A549 (cell line): Measurements from ENCODE around the gene PLXNB2. TPM values are rescaled to one million over a fixed set of nuclear protein-coding genes. Genes with fewer than 3 reads are reported as not detected.
"Not testable (repeated sequence)": the region's sequence is repeated elsewhere in the genome, so short reads cannot be mapped to it uniquely, and the experiment has no call there.

Experiments
- ATAC-seq, 2 experiments: fragments of 200-7000 bp in 1 of 2; fragments of >200 bp in 1 of 2; cut with Nextera tagmentation in 1 of 2; cut with Tn5 transposase in 1 of 2; 3 replicates each; pipeline versions ENCODE4 v1.8.0 to v1.9.1; 2018 to 2020; ENCODE audit warnings: mild to moderate bottlenecking in 1 of 2, moderate library complexity in 1 of 2
- CTCF ChIA-PET: fragments of 300-600 bp; sonication (Branson Sonifier 250); formaldehyde crosslinking; extraction: SDS; loops from one replicate; lab custom pipeline; 2021; ENCODE audit warnings: antibody characterized with exemption, inconsistent platforms; lab: Yijun Ruan, JAX
- POLR2A ChIA-PET: fragments of 350-600 bp; formaldehyde crosslinking; extraction: SDS; loops from one replicate; lab custom pipeline; 2021; ENCODE audit warnings: antibody characterized with exemption, inconsistent platforms; lab: Yijun Ruan, JAX
- DNase-seq, 2 experiments: peaks; one replicate each; pipeline versions ENCODE4 v3.0.0 to v3.0.0-alpha.2; 2011 to 2016; ENCODE audit warnings: low read depth in 1 of 2, low spot score in 1 of 2
- FAIRE-seq: peaks from 2 replicates; lab custom pipeline; 2011; peaks lifted over from hg19 to GRCh38; lab: Jason Lieb, UNC
- H3K27ac ChIP-seq, 2 experiments: fragments of >200 bp; sonication (Bioruptor Twin); formaldehyde crosslinking; 3 replicates each; pipeline ENCODE4 v1.5.1; 2016 to 2017
- H3K4me1 ChIP-seq: fragments of >200 bp; sonication (Bioruptor Twin); formaldehyde crosslinking; 3 replicates; pipeline ENCODE4 v1.6.1; 2016
- H3K4me2 ChIP-seq: fragments of >200 bp; sonication (Bioruptor Twin); formaldehyde crosslinking; 3 replicates; pipeline ENCODE4 v1.6.1; 2016
- H3K4me3 ChIP-seq: fragments of >200 bp; sonication (Bioruptor Twin); formaldehyde crosslinking; 3 replicates; pipeline ENCODE4 v1.5.1; 2016
- H3K9me3 ChIP-seq: fragments of >200 bp; sonication (Bioruptor Twin); formaldehyde crosslinking; 3 replicates; pipeline ENCODE4 v1.6.1; 2016
- CEBPB ChIP-seq, 2 experiments: fragments of >200 bp in 1 of 2; sonication (Bioruptor Twin) in 1 of 2; formaldehyde crosslinking in 1 of 2; IDR thresholded peaks; 2 replicates each; pipeline ENCODE4 v1.6.1; 2012 to 2016
- CHD2 ChIP-seq: fragments of 150-350 bp; IDR thresholded peaks from 2 replicates; pipeline ENCODE4 v1.6.1; 2014; ENCODE audit warnings: low read length; ENCODE audit not compliant: partially characterized antibody
- CHD4 ChIP-seq: fragments of 200-600 bp; sonication (generic); IDR thresholded peaks from 2 replicates; pipeline ENCODE4 v1.6.1; 2016; ENCODE audit warnings: antibody characterized with exemption, mild to moderate bottlenecking, borderline replicate concordance
- EHF ChIP-seq: fragments of 250-450 bp; sonication (Bioruptor Pico); IDR thresholded peaks from 2 replicates; pipeline ENCODE4 v1.5.0; 2020; ENCODE audit warnings: mild to moderate bottlenecking
- EP300 ChIP-seq, 2 experiments: fragments of >200 bp; sonication (Bioruptor Twin); formaldehyde crosslinking; IDR thresholded peaks; 2 replicates in 1 of 2; 3 replicates in 1 of 2; pipeline ENCODE4 v1.6.1; 2016 to 2017
- FOSB ChIP-seq: fragments of 250-450 bp; sonication (Bioruptor Pico); IDR thresholded peaks from 2 replicates; pipeline ENCODE4 v1.5.0; 2020; ENCODE audit warnings: mild to moderate bottlenecking, moderate library complexity
- HDAC2 ChIP-seq: fragments of 200-600 bp; sonication (generic); IDR thresholded peaks from 2 replicates; pipeline ENCODE4 v1.6.1; 2016
- HEYL ChIP-seq: fragments of 250-450 bp; sonication (Bioruptor Pico); IDR thresholded peaks from 2 replicates; pipeline ENCODE4 v1.8.0; 2021; ENCODE audit warnings: mild to moderate bottlenecking, moderate library complexity
- HOXA7 ChIP-seq: fragments of 250-450 bp; sonication (Bioruptor Pico); IDR thresholded peaks from 2 replicates; pipeline ENCODE4 v1.5.0; 2020; ENCODE audit warnings: mild to moderate bottlenecking, moderate library complexity
- HOXB13 ChIP-seq: fragments of 250-450 bp; sonication (Bioruptor Pico); IDR thresholded peaks from 2 replicates; pipeline ENCODE4 v1.5.0; 2020; ENCODE audit warnings: low read depth, mild to moderate bottlenecking, moderate library complexity
- HOXB5 ChIP-seq: fragments of 250-450 bp; sonication (Bioruptor Pico); IDR thresholded peaks from 2 replicates; pipeline ENCODE4 v1.5.0; 2020; ENCODE audit warnings: mild to moderate bottlenecking, moderate library complexity
- JUNB ChIP-seq: fragments of >200 bp; sonication (Bioruptor Twin); formaldehyde crosslinking; IDR thresholded peaks from 2 replicates; pipeline ENCODE4 v1.6.1; 2016
- KDM1A ChIP-seq: fragments of 200-600 bp; sonication (generic); IDR thresholded peaks from 2 replicates; pipeline ENCODE4 v1.6.1; 2016; ENCODE audit warnings: low read depth, mild to moderate bottlenecking
- MAZ ChIP-seq: fragments of 150-350 bp; IDR thresholded peaks from 2 replicates; pipeline ENCODE4 v1.6.1; 2014; ENCODE audit warnings: antibody characterized with exemption, low read depth, low read length, borderline replicate concordance
- MYC ChIP-seq: IDR thresholded peaks from 2 replicates; pipeline ENCODE4 v1.6.1; 2012; ENCODE audit warnings: mild to moderate bottlenecking, inconsistent platforms, low read length, improper control_type of control experiment, borderline replicate concordance
- NFE2L2 ChIP-seq: fragments of 150-350 bp; conservative IDR thresholded peaks from 2 replicates; pipeline ENCODE4 v1.6.1; 2014; ENCODE audit warnings: low read length
- NPAS2 ChIP-seq: fragments of 250-450 bp; sonication (Bioruptor Pico); IDR thresholded peaks from 2 replicates; pipeline ENCODE4 v1.8.0; 2022; ENCODE audit warnings: mild to moderate bottlenecking, moderate library complexity, borderline replicate concordance
- NR3C1 ChIP-seq: fragments of >200 bp; sonication (Bioruptor Twin); formaldehyde crosslinking; IDR thresholded peaks from 3 replicates; pipeline ENCODE4 v1.6.1; 2017
- PHF8 ChIP-seq: fragments of 200-600 bp; sonication (generic); IDR thresholded peaks from 2 replicates; pipeline ENCODE4 v1.6.1; 2016; ENCODE audit warnings: low read depth, mild to moderate bottlenecking, antibody characterized with exemption, moderate library complexity, borderline replicate concordance
- POLR2A ChIP-seq: IDR thresholded peaks from 2 replicates; pipeline ENCODE4 v1.6.1; 2012; ENCODE audit warnings: mild to moderate bottlenecking, low read length
- RAD21 ChIP-seq, 2 experiments: fragments of >200 bp in 1 of 2; sonication (Bioruptor Twin) in 1 of 2; formaldehyde crosslinking in 1 of 2; IDR thresholded peaks in 1 of 2; conservative IDR thresholded peaks in 1 of 2; 2 replicates in 1 of 2; 3 replicates in 1 of 2; pipeline ENCODE4 v1.6.1; 2012 to 2018; ENCODE audit warnings: inconsistent platforms in 1 of 2
- RCOR1 ChIP-seq: fragments of 150-350 bp; IDR thresholded peaks from 2 replicates; pipeline ENCODE4 v1.6.1; 2014; ENCODE audit warnings: antibody characterized with exemption, low read length, low read depth
- RFX5 ChIP-seq: fragments of 450-650 bp; IDR thresholded peaks from 2 replicates; pipeline ENCODE4 v1.7.1; 2014; ENCODE audit warnings: antibody characterized with exemption, mild to moderate bottlenecking, moderate library complexity
- SMC3 ChIP-seq: fragments of >200 bp; sonication (Bioruptor Twin); formaldehyde crosslinking; IDR thresholded peaks from 3 replicates; pipeline ENCODE4 v1.6.1; 2018; ENCODE audit warnings: inconsistent platforms
- ZC3H11A ChIP-seq: fragments of 450-650 bp; IDR thresholded peaks from 2 replicates; pipeline ENCODE4 v1.6.1; 2014; ENCODE audit warnings: antibody characterized with exemption, mild to moderate bottlenecking
- ZFP36 ChIP-seq: fragments of 450-650 bp; IDR thresholded peaks from 2 replicates; pipeline ENCODE4 v1.6.1; 2014; ENCODE audit warnings: borderline replicate concordance; ENCODE audit not compliant: partially characterized antibody
- ZSCAN20 ChIP-seq: fragments of 250-450 bp; sonication (Bioruptor Pico); IDR thresholded peaks from 2 replicates; pipeline ENCODE4 v1.8.0; 2022; ENCODE audit warnings: mild to moderate bottlenecking, moderate library complexity
- WGBS: methylation state at CpG from one replicate; pipeline ENCODE4 v1.1.6; 2017; ENCODE audit errors: missing lambda C conversion rate; 5-methylcytosine and 5-hydroxymethylcytosine counted together
- polyA plus RNA-seq, 4 experiments: library from polyadenylated mRNA; depleted of rRNA in 3 of 4; stranded (reverse); fragments of >200 nt; fragmentation: RNase III in 1 of 4; extraction: RNeasy Plus Mini Kit Qiagen cat#74134 plus additional on column Dnase treatment in 1 of 4; gene quantifications; 2 replicates in 3 of 4; 3 replicates in 1 of 4; pipeline ENCODE4 v1.2.3, GENCODE V29; 2011 to 2017
- TF ChIP-seq, protein P1 (sequence below): IDR thresholded peaks from 2 replicates; pipeline ENCODE4 v1.6.1; 2012
- TF ChIP-seq, protein P2 (sequence below): fragments of >200 bp; sonication (Bioruptor Twin); formaldehyde crosslinking; IDR thresholded peaks from 2 replicates; pipeline ENCODE4 v1.6.1; 2016
- TF ChIP-seq, protein P3 (sequence below): fragments of 150-350 bp; IDR thresholded peaks from 2 replicates; pipeline ENCODE4 v1.6.1; 2014; ENCODE audit warnings: low read depth, mild to moderate bottlenecking, low read length

PLXNB2 gene
- polyA plus RNA-seq, 2 of the 4 experiments (the other 2 are of a cell fraction) = 24.6 to 64.4 TPM

DNA sequence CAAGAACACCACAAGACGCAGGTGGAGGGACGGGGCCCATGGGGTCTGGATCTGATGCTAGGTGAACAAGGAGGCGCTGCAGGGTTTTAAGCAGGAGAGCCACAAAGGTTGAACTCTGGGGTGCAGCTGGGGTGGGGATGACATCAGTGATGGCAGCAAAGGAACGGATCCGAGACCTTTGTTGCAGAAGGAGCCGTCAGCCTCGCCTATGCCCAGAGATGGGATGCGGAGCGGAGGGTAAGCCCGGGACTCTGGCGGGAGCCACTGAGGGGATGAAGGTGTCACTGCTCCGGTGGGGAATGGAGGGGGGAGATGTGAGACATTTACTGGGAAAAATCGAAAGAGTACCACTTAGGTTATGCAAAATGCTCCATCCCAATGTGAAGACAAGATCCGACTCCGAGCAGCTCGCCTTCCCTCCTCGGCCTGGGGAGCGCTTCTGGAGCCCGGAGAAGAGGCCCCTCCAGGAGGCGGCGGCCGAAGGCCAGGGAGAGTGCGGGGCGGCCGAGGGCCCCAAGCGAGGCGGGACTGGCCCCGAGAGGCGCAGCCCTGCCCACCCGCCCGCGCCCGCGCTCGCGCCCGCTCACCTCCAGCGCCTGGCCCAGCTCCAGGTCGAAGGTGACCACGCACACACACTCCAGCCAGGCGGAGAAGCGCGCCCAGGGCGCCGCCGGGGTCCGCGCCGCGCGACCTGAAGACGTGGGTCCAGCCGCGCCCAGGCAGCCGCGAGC lies 18.9 kb upstream of the PLXNB2 start (continued):
- TF ChIP-seq HDAC2 (no peak), ZFP36 (no peak), MYC (no peak), HOXB13 (CRISPR knock-in tag) (no peak)

DNA sequence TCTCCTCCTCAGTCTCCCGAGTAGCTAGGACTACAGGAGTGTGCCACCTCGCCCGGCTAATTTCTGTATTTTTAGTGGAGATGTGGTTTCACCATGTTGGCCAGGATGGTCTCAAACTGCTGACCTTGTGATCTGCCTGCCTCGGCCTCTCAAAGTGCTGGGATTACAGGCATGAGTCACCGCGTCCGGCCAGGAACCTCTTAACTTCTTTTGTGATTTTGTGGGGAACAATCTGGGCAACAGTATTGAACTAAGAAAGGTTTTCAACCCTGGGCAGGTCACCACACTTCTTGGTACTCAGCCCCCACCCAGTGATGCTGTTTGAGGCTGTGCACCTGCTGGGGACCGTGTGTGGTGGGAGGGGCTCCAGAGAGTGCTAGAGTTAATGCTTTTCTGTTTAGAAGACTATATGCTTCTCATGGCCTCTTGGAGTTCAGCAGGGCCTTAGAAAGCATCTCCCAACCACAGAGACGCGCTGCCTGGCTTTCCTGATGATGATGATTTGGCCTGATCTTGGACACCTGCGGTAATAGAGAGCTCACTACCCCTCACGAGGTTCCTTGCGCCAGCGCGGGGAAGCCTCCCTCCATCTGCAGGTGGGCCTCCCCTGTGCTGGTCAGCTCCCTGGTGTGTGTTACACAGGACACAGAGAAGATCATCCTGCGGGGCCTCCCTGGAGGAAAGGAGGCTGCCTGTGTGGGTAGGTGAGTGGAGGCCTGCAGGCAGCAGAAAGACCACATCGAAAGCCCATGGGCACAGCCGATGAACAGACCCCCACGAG lies 18.2 kb upstream of the PLXNB2 start:
- Histone ChIP-seq H3K27ac (peak overlapping the region in 1 of 2 experiments; percentile 97; a peak in 3 of 6 replicates), H3K4me3 (peak overlapping the region; percentile 92; the same call in 1 of the 3 replicates)
- no peak for FAIRE-seq
- CTCF ChIA-PET = interaction anchor here (0.7 to 9.8 kb wide), 16 partner anchors 9 to 295 kb away, joined by 3 to 74 read pairs (median 10); partner anchors contain the start of genes HDAC10 and PLXNB2
- ATAC-seq = no peak
- TF ChIP-seq MYC (no peak), NR3C1 (no peak), NFE2L2 (no peak), RCOR1 (no peak), CHD2 (no peak), MAZ (no peak), EP300 (IDR thresholded peaks at IDR 0.05) (no peak), PHF8 (no peak), EHF (no peak), HOXB5 (no peak), HEYL (CRISPR knock-in tag) (no peak), POLR2A (no peak), JUNB (no peak), HDAC2 (no peak)
- TF ChIP-seq, protein P1, sequence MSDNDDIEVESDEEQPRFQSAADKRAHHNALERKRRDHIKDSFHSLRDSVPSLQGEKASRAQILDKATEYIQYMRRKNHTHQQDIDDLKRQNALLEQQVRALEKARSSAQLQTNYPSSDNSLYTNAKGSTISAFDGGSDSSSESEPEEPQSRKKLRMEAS = no peak
- TF ChIP-seq, protein P2, sequence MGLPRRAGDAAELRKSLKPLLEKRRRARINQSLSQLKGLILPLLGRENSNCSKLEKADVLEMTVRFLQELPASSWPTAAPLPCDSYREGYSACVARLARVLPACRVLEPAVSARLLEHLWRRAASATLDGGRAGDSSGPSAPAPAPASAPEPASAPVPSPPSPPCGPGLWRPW = no peak
- TF ChIP-seq, all 56 proteins: peak for 0
- peaks cover 13% of the 10 kb centered on the region; the same call in 1 of the 3 replicates for H3K4me1 ChIP-seq
- 89% methylated on average over 17 of the region's 19 CpGs for WGBS
- H3K4me2 ChIP-seq = peak overlapping the region; percentile 91
- no peak for DNase-seq
- H3K9me3 ChIP-seq = no peaks in the 10 kb centered on the region
- POLR2A ChIA-PET = no interaction called here

DNA sequence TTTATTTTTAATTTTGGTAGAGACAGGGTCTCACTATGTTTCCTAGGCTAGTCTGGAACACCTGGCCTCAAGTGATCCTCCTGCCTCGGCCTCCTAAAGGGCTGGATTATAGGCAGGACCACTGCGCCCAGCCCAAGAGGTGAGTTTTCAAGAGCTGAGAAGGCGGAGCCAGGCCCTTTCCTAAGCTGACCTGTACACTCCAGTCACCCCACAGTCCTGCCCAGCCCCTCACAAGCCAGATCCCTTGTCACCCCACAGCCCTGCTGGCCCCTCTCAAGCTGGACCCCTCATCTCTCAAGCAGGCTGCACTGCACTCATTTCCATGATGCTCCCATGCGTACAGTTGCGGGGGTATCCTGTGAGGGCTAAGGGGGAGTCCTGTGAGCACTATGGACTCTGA lies 16.5 kb upstream of the PLXNB2 start:
- Histone ChIP-seq H3K4me2 (no peak overlapping the region), H3K4me3 (no peak overlapping the region), H3K4me1 (peaks cover 11% of the 10 kb centered on the region; the same call in 1 of the 3 replicates), H3K27ac (no peak overlapping the region), H3K9me3 (no peaks in the 10 kb centered on the region)
- POLR2A ChIA-PET = no interaction called here
- CTCF ChIA-PET = interaction anchor here (1.3 to 9.8 kb wide), 8 partner anchors 8 to 83 kb away, joined by 3 to 74 read pairs (median 7); partner anchors contain the start of gene HDAC10
- 85% methylated on average over 3 of the region's 5 CpGs for WGBS
- ATAC-seq (no peak), FAIRE-seq (no peak), DNase-seq (no peak)
- TF ChIP-seq FOSB (no peak), NPAS2 (no peak), SMC3 (no peak), HOXA7 (CRISPR knock-in tag) (no peak), RAD21 (conservative IDR thresholded peaks at IDR 0.05 in 1 of 2, IDR thresholded peaks at IDR 0.05 in 1 of 2) (no peak), NFE2L2 (no peak), RFX5 (no peak), CEBPB (IDR thresholded peaks at IDR 0.05) (no peak), KDM1A (no peak), HDAC2 (no peak), HEYL (CRISPR knock-in tag) (no peak), ZC3H11A (no peak), HOXB13 (CRISPR knock-in tag) (no peak), ZFP36 (no peak), ZSCAN20 (CRISPR knock-in tag) (no peak), CHD4 (no peak)
- TF ChIP-seq, protein P2 = no peak
- TF ChIP-seq, protein P3, sequence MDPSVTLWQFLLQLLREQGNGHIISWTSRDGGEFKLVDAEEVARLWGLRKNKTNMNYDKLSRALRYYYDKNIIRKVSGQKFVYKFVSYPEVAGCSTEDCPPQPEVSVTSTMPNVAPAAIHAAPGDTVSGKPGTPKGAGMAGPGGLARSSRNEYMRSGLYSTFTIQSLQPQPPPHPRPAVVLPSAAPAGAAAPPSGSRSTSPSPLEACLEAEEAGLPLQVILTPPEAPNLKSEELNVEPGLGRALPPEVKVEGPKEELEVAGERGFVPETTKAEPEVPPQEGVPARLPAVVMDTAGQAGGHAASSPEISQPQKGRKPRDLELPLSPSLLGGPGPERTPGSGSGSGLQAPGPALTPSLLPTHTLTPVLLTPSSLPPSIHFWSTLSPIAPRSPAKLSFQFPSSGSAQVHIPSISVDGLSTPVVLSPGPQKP = no peak

DNA sequence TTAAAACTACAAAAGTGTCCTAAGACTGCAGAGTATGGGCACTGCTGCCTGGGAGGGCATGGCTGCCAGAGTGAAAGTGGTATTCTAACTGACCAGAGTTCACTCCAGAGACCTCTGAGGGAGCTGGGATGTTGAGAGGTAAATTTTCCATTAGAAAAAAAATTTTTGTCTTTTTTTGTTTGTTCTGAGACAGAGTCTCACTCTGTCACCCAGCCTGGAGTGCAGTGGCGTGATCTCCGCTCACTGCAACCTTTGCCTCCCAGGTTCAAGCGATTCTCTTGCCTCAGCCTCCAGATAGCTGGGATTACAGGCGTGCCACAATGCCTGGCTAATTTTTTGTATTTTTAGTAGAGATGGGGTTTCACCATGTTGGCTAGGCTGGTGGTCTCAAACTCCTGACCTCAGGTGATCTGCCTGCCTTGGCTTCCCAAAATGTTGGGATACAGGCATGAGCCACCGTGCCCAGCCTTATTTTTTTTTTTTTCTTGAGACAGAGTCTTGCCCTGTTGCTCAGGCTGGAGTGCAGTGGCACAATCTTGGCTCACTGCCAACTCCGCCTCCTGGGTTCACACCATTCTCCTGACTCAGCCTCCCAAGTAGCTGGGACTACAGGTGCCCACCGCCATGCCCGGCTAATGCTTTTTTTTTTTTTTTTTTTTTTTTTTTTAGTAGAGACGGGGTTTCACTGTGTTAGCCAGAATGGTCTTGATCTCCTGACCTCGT lies 15.1 kb upstream of the PLXNB2 start:
- H3K4me1 ChIP-seq, H3K9me3 ChIP-seq, H3K4me3 ChIP-seq, DNase-seq, FAIRE-seq, ATAC-seq, H3K4me2 ChIP-seq, H3K27ac ChIP-seq: not testable (repeated sequence)
- 80% methylated on average over 9 of the region's 10 CpGs for WGBS
- ChIA-PET CTCF (interaction anchor here (0.7 to 9.8 kb wide), 3 partner anchors 19 to 174 kb away, joined by 4 to 74 read pairs (median 31); partner anchors contain the start of gene HDAC10), POLR2A (interaction anchor here (0.6 kb wide), 1 partner anchor 29 kb away, joined by 3 read pairs; no protein-coding TSS in a partner anchor)
